ENCODE data around the gene HLA-DOB. TPM values are rescaled to one million over a fixed set of nuclear protein-coding genes. Genes with fewer than 3 reads are reported as not detected.
A peak's percentile ranks its signal among the peaks of the same experiment; 100 is the strongest.

Gene HLA-DOB
- 0.29 TPM for polyA plus RNA-seq (2013, experiment 1 of 2; ENCODE audit: insufficient read length)
- polyA plus RNA-seq (2013, experiment 2 of 2; ENCODE audit: insufficient read length) = 0.17 TPM

DNA sequence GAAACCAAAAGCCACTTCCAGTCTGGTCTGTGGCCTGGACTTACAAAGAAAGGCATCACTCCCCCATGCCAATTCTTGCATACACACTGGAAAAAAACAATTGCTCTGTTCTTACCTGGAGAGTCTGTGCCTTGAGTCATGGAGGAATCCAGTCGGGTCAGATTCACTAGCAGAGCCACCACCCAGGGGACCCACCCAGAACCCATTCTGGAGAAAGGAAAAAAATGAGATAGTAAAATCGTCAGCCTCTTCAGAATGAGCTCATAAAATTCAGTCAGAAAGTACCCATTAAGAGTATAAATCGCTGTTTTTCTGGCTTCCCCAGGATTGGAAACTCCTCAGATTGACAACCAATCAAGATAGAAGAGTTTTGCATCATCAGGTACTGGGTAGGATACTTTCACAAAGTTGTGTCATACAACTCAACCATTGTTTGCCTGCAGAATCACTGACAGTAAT lies at the start of gene HLA-DOB:
TSS of gene HLA-DOB (minus strand) at position 257 of the 459 bp plus-strand sequence. CDS start at position 206, 51 bp downstream.
- no peak for DNase-seq

DNA sequence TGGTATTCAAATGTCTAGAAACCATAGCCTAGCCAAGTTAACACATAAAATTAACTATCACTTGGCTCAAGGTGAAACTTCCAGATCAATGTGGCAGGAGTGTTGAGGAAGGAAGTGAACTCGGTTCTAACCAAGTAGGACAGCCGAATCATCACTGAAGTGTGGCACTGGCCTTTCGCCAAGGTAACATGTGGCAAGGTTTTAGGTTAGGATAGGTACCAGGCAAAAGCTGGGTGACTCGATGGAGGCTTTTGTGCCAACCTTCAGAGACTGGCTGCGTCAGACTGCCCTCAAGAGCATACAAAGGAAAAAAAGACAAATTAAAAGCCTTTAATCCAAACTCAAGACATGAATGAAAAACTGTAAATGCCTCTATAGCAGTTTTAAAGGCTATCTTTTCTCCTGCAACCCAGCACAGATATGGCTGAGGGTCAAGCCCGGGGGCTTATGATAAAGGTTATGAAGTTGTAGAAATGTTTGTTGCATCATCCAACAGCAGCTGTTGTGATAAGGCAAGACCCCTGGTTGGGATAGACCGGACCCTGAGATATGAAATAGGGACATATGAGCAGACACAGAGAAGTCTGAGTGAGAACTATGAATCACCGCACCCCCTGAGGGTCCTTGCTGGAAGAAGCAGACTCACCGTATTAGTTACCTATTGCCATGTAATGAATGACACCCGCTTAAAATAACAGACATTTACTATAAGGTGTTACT lies 49.1 kb upstream of the HLA-DOB start:
- no peak for DNase-seq

DNA sequence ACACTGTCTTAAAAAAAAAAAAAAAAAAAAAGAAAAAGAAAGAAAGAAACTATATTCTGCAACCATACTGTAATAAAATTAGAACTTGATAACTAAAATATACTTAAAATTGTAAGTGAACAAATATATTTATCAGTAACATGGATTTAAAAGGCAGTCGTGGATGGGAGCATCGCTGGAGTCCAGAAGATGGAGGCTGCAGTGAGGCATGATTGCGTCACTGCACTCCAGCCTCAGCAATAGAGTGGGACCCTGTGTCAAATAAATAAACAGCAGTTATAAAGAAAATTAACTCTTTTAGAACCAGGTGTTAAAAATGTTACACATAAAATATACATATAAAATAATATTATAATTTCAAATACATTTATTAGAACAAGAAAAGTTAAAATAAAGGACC lies 45.9 kb upstream of the HLA-DOB start:
- no peak for DNase-seq

DNA sequence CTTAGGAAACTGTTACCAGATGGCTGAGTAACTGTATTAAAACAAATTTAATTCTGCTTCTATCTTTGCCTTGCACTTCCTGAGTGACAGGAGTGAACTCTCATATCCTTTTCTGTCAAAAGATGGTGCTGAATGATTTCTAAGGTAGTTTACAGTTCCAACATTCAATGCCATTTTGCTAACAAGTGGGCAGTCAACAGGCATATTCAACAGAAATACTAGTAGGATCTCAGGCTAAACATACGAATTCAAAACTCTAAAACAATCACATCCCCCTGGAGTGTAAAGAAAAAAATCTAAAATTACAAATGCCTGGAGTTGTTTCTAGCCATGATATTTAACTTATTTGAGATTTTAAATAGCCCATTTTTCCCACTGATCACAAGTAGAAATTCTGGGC lies 43.9 kb upstream of the HLA-DOB start:
- no peak for DNase-seq

DNA sequence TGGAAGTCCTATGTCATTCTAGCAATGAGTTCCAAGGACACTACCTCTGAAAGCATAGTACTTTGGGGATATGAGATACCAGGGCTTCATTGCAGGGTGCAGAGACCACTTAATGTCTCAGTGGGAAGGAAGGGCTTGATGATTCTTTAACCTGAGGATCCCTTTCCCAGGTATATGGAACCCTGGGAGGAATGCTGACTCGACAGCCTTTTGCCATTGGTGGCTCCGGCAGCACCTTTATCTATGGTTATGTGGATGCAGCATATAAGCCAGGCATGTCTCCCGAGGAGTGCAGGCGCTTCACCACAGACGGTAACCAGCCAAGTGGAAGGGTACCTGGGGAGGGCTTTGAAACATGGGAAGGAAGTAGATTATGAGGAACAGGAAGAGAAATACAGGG lies 41.4 kb upstream of the HLA-DOB start:
- DNase-seq = no peak

DNA sequence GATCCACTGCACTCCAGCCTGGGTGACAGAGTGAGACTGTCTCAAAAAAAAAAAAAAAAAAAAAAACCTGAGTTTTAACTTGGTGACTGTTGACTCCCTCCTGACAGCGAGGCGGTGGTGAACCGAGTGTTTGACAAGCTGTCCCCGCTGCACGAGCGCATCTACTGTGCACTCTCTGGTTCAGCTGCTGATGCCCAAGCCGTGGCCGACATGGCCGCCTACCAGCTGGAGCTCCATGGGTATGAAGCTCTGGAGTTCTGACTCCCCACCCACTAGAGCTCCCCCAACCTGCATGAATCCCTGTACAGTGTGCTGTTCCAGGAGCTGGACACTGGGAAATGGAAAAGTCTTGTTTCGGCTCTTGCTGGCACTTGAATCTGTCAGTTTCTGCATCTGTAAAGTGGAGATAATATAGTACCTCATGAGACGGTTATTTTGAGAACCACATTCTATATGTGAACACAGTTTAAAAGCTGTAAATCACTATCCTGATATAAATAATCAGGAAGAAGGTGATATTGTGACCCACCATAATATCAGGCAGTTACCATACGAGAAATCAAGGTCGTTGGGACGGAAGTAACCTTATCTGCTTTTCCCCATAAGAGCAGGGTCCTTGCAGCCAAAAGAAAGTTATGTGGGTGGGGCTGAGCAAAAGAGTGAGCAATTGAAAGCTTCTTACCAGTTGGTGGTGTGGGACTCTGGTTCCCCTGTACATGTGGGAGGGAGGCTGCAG lies 40.5 kb upstream of the HLA-DOB start:
- DNase-seq = no peak

DNA sequence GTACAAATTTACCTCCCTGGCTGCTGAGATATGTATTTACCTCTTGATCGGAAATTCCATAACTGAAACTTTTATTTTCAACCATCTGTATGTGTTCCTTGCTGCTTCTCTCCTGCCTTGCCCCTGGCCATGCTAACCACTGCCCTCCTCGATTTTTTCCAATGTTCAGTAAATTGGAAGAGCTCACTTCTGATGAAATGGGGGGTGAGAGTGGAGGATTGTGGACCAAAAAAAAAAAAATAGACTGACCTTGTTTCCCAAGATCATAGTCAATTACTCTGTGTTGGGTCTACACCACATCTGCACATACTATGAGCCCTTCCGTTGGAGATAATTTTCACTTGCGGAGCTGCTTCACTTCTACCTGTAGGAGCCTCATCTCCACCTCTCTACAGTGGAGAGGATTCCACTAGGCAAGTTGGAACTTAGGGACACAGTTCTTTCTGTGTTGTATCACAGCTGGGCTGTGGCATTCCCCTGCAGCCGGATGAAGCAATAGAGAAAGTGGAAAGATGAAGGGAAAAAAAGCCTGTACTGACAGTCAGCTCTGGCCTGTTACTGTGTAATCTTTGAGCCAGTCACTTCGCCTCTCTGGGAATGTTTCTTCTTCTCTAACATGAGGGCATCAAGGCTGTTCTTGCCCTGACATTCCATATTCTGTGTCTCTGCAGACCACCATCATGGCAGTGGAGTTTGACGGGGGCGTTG lies 38.8 kb upstream of the HLA-DOB start:
- DNase-seq = no peak

DNA sequence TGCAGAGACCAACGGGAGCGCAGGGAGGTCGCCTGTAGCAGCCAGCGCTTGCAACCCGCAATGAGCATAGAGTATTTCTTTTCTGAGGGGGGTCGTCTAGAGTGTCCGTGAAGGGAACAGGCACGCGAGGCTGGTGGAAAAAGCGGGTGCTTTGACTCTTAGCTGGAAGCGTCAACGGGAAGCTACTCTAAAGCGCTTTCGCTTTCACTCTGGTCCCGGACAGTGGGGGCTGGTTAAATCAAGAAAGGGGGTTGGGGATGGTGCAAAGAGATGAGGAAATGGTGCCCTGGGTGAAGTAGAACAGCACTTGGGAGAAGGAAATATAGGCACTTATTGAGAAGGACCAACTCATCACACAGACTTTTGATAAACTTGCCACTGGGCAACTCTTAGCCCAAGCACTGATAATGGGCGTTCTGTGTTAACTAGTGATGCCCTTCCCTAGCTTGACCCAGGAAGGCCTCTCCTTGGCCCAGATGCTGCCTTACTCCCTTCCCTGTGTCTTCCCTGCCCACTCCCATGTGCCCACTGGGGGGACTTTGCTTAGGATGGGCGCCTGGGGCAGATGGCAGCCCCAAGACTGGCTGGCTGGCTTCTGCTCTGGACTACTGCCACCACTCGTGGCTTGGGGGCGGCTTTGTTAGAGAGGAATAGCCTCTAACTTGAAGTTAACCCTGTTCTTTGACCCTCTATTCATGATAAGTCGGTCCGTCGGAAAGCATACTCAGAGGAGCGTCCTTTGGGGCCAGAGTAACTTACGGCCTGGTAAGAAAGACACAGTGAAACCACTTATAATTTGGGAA lies 37.8 kb upstream of the HLA-DOB start:
- peak; percentile 32 for DNase-seq

DNA sequence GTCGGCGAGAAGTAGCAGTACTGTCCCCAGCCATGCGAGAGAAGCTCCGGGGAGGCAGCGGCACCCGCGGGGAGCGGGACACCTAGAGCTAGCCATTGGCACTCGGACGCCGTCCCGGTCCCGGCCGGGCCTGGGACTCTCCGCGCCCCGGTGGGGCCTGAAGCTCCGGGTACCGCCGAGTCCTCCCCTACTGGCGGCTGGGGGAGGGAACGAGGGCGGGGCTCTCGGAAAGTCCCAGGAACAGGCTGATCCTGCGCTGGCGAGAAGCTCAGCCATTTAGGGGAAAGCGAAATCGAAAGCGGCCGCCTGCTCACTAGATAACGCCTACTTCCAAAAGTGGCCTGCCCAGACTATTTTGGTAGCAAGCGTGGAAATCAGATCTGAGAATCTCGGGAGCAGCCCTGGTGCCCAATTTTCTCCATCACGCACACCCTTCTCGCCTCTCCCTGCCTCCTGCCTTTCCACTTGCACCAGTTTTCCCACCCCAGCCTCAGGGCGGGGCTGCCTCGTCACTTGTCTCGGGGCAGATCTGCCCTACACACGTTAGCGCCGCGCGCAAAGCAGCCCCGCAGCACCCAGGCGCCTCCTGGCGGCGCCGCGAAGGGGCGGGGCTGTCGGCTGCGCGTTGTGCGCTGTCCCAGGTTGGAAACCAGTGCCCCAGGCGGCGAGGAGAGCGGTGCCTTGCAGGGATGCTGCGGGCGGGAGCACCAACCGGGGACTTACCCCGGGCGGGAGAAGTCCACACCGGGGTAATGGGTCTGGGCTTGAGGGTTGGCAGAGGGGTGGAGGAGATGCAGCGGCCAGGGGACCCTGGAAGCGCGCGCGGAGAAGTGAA lies 37.0 kb upstream of the HLA-DOB start, which contains the start of the genes PSMB9 and TAP1:
TSS of gene PSMB9 (plus strand) at position 652 of the 835 bp plus-strand sequence. CDS start at position 690, 38 bp downstream.
TSS of gene TAP1 (minus strand) at position 164 of the 835 bp plus-strand sequence. CDS start at position 96, 68 bp downstream.
- DNase-seq = peak; percentile 91

DNA sequence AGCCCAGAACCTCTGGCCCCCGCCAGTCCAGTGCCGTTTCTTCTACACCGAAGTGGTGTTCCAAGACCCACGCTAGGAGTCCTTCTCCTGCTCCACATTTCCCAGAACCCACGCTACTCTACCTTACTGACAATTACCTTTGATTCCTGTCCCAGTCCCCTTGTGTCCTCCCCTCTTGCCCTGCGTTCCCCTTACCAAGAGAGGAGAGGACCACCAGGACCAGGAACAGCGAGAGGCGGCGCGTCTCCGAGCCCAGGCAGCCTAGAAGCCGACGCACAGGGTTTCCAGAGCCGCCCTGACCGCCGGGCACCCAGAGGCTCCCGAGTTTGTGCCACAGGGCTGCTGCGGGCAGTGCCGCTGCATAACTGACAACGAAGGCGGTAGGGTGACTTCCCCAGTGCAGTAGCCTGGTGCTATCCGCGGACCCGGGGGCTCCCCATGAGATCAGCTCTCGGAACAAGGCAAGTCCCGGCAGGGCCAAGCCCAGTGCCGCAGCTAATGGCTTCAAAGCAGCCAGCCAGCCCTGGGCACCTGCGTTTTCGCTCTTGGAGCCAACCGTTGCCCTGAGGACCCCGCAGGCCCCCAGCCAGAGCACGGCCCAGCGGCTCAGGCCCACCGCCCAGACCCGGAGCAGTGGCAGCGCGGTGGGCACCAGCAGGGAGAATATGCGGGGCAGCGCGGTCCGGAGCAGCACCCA lies 36.2 kb upstream of the HLA-DOB start:
- peak; percentile 41 for DNase-seq

DNA sequence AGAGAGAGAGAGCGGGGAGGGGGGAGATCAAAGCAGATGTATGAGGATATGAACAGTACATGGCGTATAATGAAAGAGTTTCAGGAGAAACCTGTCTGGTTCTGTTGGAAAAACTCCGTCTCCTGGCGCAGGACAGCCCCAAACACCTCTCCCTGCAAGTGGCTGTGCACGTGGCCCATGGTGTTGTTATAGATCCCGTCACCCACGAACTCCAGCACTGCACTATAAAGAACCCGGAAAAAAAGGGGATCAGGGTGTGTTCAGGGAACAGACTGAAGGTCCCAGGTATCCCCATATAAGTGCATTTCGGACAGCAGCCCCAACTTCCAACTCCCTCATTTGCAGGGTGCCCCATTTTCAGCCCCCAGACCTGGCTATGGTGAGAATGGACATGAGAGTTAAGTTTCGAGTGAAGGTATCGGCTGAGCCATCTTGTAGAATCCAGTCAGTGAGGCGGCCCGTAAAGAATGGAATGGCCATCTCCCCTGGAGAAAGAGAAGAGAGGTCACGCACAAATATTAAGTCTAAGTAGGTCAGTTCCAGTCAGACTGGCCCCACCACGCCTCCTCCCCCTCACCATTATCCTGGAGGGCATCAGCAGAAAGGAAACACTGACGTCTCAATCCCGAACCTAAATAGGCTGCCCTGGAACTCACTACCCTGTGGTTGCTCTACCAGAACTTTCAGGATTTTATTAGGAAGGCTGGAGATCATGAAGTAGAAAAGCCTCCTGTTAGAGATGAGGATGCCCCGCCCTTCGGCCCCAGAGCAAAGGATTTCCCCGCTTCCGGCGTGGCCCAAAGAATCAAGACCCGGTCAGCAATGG lies 35.4 kb upstream of the HLA-DOB start:
- DNase-seq = no peak

DNA sequence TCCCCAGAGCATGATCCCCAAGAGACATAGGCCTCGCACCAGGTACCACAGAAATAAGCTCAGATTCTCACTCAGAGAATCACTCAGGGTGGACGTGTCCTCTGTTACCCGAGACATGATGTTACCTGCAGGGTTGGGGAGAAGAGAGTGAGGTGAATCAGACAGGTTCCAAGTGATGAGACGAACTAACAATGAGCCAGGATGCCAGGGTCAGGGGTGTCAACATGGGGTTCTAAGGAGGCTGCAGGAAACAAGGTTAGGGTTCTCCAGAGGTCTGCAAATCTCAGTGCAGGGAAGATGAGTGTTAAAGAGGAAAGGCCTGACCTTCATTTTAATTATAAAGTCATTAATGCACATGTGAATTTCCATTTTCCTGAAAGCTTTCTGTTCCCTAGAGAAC lies 34.2 kb upstream of the HLA-DOB start:
- DNase-seq = no peak

DNA sequence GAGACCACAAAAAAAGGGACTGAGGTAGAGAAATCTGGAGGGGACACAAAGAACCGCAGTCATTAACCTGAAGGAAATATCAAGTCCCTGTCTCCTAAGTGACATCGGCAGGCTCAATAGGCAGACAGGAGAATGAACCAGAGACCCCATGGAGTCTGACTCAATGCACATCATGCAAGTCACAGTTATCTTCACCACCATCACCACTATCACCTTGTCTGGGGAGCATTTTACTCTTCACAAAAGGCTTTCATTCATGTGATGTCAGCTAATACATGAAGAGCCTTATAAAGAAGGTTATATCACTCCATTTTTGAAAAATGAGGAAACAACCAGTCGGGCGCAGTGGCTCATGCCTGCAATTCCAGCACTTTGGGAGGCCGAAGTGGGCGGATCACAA lies 32.3 kb upstream of the HLA-DOB start:
- no peak for DNase-seq

DNA sequence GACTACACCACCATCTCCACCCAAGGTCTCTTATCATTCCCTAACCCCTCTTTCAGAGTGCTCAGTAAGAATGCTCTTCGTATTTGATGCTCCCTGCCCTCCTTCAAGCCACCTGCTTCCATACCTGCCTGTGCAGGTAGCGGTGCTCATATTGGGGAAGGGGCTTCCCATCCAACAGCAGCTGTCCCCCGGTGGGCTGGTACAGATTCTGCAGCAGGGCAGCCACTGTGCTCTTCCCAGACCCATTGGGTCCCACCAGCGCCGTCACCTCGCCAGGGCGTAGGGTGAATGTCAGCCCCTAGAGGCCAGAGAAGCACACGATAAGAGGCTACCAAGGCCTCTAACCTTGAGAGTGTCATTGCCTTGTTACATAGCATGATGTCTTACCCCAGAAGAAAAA lies 31.0 kb upstream of the HLA-DOB start:
- DNase-seq = no peak

DNA sequence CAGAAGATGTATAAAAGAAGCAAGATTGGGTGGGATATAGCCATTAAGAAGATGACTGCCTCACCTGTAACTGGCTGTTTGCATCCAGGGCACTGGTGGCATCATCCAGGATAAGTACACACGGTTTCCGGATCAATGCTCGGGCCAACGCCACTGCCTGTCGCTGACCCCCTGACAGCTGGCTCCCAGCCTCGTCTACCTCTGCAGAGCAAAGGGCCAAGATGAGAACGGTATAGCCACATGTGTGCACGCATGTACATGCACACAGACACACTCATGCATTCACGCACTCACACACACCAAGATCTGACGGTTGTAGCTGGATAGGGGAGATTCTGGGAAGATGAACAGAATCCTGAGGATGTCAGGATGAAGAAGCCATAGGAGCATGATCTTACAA lies 30.2 kb upstream of the HLA-DOB start:
- no peak for DNase-seq

DNA sequence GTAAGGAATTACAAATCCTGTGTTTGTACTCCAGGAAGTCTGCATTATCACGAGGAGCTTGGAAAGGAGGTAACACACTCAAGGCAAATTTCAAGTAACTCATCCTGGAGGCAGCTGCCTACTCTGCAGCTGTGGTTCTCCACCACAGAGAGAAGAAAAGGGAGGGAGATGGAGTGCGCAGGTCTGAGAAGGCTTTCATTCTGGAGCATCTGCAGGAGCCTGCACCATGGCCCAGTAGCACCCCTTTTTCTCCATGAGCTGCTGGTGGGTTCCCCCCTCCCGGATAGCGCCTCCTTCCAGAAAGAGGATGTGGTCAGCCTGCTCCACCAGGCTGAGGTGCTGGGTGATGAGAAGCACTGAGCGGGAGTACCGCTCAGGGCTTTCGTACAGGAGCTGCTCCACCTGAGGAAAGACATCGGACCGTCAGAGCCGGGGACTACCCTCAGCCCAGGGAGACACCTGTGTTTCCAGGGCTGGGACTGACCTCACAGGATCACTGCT lies 28.6 kb upstream of the HLA-DOB start:
- DNase-seq = no peak

DNA sequence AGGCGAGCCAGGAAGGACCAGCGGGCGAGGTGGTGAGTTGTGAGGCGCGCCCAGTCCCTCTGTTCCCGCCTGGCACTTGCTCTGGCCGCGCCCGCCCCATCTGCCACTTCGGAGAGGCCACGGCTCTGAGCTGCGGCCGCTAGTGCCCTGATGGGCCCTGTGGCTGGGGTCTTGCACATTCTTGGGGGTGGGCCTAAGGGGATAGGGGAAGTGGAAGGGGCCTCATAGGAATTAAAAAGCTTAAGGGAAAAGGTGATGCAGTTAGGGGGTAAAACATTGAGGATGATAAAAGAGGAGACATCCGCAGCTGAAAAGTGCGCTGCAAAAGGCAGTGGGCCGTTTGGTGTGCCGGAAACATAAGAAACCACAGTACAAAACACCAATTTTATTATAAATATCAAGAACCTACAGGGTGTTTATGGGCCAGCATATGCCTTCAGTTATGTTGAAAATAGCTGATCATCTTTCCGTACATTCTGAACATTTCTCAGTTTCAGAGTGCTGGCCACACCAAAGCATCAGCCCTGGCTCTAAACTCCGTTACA lies 28.1 kb upstream of the HLA-DOB start:
- no peak for DNase-seq

DNA sequence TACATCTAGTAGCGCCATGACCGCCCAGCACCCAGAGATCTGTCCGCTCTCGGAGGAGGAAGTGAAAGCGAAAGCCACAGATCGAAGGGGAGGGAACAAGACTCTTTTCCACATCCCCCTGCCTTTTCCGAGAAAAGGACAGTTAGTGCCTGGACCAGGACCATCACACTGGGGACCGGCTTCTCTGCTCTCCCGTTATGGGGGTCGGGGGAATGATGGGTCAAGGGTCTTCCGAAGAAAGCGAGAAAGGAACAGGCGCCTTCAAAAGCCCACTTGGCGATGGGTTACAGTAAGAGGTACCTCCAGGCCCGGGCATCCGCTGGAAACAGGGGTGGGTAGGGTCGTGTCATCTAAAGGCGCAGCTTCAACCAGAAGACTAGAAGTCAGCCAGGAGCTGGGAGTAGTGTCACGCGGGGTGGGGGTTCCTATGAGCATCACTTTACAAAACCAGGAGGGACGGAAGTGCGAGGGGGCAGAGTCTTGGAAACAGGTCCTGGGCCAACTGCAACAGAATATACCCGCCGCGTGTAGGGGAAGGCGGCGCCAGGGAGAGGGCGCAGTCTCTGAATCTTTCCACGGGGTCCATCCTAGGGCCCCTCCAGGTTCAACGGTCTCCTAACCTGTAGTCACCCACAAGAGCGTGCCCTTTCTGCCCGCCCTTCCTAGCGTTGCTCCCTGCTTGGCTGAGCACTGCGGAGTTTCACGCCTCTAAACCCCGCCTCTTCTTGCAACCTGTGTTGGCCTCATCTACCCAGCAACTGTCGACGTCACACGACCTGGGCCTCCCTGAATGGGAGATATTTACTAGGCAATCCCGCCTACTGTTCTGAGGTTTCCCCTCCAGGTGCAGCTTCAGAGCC lies 27.4 kb upstream of the HLA-DOB start, which contains the start of gene PSMB8:
TSS of gene PSMB8 (minus strand) at position 69 of the 860 bp plus-strand sequence. CDS start at position 18, 51 bp downstream.
- peak; percentile 93 for DNase-seq
